ENCODE data around the gene ESAM. TPM values are rescaled to one million over a fixed set of nuclear protein-coding genes. Genes with fewer than 3 reads are reported as not detected.

ESAM gene
- total and polyA plus RNA-seq, 12 donors = 25.3 to 88.1 (median 47.0) TPM

GRCh38 chr11:124732230-124732629, 29.9 kb downstream of the ESAM start:
- TF ChIP-seq CTCF (IDR thresholded peaks at IDR 0.05) = no peak
- intact Hi-C loops (cut with DNase I) = no loop called here
- H3K27ac ChIP-seq = peak overlapping the region in 1 of 10 donors; percentile 11
- 85 to 94% methylated on average over 4 of the region's 4 CpGs for WGBS, 2 donors
- H3K9me3 ChIP-seq = no peaks in the 10 kb centered on the region
- peaks cover 0 to 4% (median 0%) of the 10 kb centered on the region in 7 donors for H3K27me3 ChIP-seq
- no peak overlapping the region for H3K4me3 ChIP-seq
- DNase-seq = no peak
- H3K36me3 ChIP-seq = no peaks in the 10 kb centered on the region
- H3K4me1 ChIP-seq = peaks cover 0 to 24% (median 0%) of the 10 kb centered on the region in 9 donors
- ATAC-seq = peak in 2 of 8 donors; percentile 53 to 62

GRCh38 chr11:124729571-124729970, 32.5 kb downstream of the ESAM start:
- 87 to 94% methylated on average over 4 of the region's 4 CpGs for WGBS, 2 donors
- peaks cover 0 to 33% (median 16%) of the 10 kb centered on the region in 9 donors for H3K4me1 ChIP-seq
- H3K4me3 ChIP-seq = no peak overlapping the region
- no peak overlapping the region for H3K27ac ChIP-seq
- H3K9me3 ChIP-seq = no peaks in the 10 kb centered on the region
- H3K27me3 ChIP-seq = peaks cover 0 to 13% (median 0%) of the 10 kb centered on the region in 7 donors
- no peaks in the 10 kb centered on the region for H3K36me3 ChIP-seq
- TF ChIP-seq CTCF (IDR thresholded peaks at IDR 0.05) = no peak
- ATAC-seq (no peak), DNase-seq (no peak)
- intact Hi-C loops (cut with DNase I) = no loop called here

- ATAC-seq (no peak), DNase-seq (no peak)
- no peak overlapping the region for H3K27ac ChIP-seq
- 86 to 92% methylated on average over 2 of the region's 2 CpGs for WGBS, 2 donors
- intact Hi-C loops (cut with DNase I) = no loop called here
- TF ChIP-seq CTCF (IDR thresholded peaks at IDR 0.05) = no peak
- H3K36me3 ChIP-seq = no peaks in the 10 kb centered on the region
- H3K27me3 ChIP-seq = peaks cover 0 to 27% (median 11%) of the 10 kb centered on the region in 7 donors
- no peaks in the 10 kb centered on the region for H3K9me3 ChIP-seq
- H3K4me1 ChIP-seq = peaks cover 0 to 34% (median 16%) of the 10 kb centered on the region in 9 donors
- H3K4me3 ChIP-seq = no peak overlapping the region
Observed at GRCh38 chr11:124728134-124728533, 34.0 kb downstream of the ESAM start.

- peaks cover 0 to 31% (median 16%) of the 10 kb centered on the region in 7 donors for H3K27me3 ChIP-seq
- DNase-seq (no peak), ATAC-seq (no peak)
- intact Hi-C loops (cut with DNase I) = no loop called here
- no peak overlapping the region for H3K27ac ChIP-seq
- peaks cover 0 to 32% (median 16%) of the 10 kb centered on the region in 9 donors for H3K4me1 ChIP-seq
- no peaks in the 10 kb centered on the region for H3K36me3 ChIP-seq
- TF ChIP-seq CTCF (IDR thresholded peaks at IDR 0.05) = no peak
- no peaks in the 10 kb centered on the region for H3K9me3 ChIP-seq
- WGBS, 2 donors = 85 to 89% methylated on average over 4 of the region's 4 CpGs
- H3K4me3 ChIP-seq = no peak overlapping the region
Observed at GRCh38 chr11:124727474-124727873, 34.6 kb downstream of the ESAM start.

Measured in heart right ventricle (tissue), 16 donors.